Thyroid gland (tissue), 4 donors: ENCODE data around the gene CDKN2B.

Experiments used
- POLR2A ChIP-seq, 2 donors: fragments of 450-650 bp; IDR thresholded peaks; one replicate each; pipeline ENCODE4 v1.6.1; 2017; ENCODE audit warnings: antibody characterized with exemption in 2 of 2, mild to moderate bottlenecking in 2 of 2, moderate library complexity in 1 of 2
- TF ChIP-seq, protein P1 (sequence below), 6 experiments: fragments of 200-600 bp in 3 of 6; fragments of 450-650 bp in 3 of 6; sonication (generic) in 3 of 6; IDR thresholded peaks; one replicate each; pipeline ENCODE4 v1.5.1; 2016 to 2019; ENCODE audit warnings: antibody characterized with exemption in 6 of 6, mild to moderate bottlenecking in 2 of 6, inconsistent platforms in 1 of 6, moderate library complexity in 1 of 6

DNA sequence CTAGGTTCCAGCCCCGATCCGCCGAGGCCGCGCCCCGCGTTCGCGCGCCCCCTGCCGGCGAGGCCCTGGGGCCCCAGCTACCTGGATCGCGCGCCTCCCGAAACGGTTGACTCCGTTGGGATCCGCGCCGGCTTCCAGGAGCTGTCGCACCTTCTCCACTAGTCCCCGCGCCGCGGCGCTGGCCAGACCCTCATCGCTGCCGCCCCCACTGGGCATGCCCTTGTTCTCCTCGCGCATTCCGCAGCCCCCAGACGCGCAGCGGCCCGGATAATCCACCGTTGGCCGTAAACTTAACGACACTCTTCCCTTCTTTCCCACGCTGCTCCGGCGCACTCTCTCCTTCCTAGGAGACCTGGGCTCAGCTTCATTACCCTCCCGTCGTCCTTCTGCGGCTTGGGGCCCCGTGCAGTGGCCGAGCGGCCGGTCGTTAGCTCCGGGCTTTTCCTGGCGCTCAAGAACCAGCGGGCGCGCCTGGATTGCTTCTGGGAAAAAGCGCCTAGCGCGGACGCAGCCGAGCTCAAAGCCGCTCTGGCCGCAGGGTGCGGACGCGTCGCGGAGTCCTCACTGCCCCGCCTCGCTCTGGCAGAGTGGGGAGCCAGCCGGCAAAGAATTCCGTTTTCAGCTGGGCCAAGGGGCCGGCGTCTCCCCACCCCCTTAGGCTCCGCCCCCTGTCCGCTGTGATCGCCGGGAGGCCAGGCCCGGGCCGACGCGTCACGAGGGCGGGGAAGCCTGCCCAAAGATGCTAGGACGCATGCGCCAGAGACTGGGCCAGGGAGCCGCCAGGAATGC is at the start of gene CDKN2B:
- TF ChIP-seq, protein P1, sequence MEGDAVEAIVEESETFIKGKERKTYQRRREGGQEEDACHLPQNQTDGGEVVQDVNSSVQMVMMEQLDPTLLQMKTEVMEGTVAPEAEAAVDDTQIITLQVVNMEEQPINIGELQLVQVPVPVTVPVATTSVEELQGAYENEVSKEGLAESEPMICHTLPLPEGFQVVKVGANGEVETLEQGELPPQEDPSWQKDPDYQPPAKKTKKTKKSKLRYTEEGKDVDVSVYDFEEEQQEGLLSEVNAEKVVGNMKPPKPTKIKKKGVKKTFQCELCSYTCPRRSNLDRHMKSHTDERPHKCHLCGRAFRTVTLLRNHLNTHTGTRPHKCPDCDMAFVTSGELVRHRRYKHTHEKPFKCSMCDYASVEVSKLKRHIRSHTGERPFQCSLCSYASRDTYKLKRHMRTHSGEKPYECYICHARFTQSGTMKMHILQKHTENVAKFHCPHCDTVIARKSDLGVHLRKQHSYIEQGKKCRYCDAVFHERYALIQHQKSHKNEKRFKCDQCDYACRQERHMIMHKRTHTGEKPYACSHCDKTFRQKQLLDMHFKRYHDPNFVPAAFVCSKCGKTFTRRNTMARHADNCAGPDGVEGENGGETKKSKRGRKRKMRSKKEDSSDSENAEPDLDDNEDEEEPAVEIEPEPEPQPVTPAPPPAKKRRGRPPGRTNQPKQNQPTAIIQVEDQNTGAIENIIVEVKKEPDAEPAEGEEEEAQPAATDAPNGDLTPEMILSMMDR (IDR thresholded peaks at IDR 0.05) = peak; percentile 27 to 72 (median 60)
- peak in 1 of 2 donors; percentile 70 for TF ChIP-seq POLR2A (IDR thresholded peaks at IDR 0.05)
